Colon (tissue), 2 donors: ENCODE measurements around the gene ZNF862.

Source experiments
- FAIRE-seq: peaks from 2 replicates; lab custom pipeline; 2012; peaks lifted over from hg19 to GRCh38; lab: Jason Lieb, UNC
- donor health status: control.
- donor health status: control.

The ZNF862 gene

DNA sequence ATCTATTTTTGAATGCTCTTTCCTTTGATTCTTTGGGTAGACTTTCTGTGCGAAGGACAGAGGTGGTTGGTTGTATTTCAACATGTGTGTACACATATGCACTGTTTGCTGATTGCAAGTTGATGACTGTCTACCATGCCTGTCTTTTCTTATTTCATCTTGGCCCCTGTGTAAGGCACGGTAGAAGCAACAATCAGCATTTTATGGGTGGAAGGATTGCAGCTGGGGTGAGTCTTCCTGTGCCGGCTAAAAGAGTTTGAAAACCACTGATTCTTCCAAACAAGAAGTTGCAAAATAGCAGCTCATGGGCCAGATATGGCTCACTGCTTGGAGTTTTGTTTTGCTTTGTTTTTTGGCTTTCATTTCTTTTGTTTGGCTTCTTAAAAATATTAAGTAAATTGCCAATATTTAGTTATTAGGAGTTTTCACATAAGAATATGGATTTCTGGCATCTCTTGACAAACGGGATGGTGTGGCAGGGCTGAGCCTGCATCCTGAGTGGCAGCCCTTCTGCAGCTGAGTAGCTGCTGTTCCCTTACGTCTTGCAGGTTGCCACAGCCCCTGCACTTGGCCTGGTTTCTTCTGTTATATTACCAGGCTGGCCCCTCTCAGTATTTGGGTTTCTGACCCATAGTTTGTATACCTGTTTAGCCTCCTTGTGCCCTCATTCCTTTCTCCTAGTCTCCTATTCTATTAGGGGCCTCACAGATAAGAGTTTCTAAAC lies 7.2 kb downstream of the ZNF862 start:
- FAIRE-seq, result no peak

DNA sequence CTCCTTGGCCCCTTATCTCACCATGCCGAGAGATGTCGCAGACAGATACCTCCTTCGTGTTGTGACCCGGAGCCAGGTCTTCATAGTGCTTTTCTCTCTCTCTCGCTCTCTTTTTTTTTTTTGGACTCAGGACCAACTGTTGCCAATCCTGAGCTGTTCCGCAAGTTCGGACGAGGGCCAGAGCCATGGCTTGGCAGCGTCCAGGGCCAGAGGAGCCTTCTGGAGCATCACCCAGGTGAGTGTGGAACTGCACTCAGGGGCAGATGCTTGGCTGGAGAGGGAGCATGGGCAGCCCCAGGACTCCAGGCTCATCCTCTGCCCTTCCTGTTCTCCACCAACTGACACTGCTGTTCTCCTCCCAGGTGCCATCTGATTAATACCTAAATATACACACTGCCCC lies 7.8 kb downstream of the ZNF862 start:
- FAIRE-seq, result no peak

DNA sequence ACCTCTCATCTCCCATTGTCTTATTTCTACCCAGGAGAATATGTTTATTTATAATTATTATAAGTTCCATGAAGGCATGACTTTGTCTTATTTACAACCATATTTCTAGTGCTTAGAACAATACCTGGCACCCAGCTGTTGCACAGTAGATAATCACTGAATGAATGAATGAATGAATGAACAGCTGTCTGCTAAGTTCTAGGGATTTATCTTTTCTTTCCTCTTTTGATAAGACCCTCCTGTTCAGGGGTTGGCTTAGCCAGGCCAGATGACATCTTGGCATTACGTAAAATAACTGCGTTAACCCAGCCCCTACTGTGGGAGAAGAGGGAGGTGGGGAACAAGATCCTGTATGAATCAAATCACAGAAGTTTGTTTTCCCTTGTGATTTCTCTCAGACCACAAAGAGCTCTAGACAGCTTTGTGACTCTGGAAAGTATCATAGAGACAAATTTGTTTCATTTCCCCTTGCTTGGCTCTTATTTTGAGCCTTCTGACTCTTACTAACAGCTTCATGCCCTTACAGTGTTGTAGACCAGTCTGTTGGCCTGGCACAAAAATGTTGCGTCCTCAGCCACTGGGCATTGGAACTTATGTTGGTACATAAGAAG lies 8.4 kb downstream of the ZNF862 start:
- no peak for FAIRE-seq

DNA sequence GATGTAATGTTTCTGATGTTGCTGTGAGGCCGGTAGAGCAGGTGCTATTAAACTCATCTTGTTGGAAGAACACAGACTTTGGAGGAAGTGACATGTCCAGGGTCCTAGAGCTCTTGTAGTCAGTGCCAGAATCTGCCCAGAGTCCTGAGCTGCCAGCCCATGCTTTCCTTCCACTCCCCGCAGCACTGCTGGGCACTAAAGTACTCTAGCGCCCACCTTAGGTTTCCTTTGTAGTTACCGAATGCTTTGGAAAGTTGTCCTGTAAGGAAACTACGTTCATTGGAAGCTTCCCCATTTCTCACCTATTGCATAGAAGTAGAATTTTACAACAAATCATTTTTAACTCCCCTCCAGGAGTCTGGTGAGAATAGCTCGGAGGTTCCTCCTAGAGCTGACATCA lies 11.0 kb downstream of the ZNF862 start:
- FAIRE-seq, result no peak

DNA sequence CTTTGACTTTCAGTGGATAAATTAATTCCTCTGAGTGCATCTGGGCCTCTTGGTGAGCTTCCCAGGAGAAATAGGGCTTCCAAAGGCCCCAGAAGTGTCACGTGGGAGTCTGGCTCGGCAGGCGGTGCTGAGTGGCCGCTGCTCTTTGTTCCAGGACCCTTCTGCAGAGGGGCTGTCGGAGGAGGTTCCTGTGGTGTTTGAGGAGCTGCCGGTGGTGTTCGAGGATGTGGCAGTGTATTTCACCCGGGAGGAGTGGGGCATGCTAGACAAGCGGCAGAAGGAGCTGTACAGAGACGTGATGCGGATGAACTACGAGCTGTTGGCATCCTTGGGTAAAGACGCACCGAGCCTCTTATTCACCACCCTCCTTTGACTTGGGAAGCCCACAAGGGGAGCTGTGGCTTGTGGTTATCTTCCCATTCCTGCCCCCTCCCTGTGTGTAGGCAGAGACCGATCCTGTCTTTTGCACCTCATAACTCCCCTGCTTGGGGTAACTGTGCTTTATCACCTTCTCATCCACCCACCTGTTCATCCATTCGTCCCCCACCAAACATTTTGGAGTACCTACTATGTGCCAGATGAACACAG lies 11.9 kb downstream of the ZNF862 start:
- FAIRE-seq, result no peak

DNA sequence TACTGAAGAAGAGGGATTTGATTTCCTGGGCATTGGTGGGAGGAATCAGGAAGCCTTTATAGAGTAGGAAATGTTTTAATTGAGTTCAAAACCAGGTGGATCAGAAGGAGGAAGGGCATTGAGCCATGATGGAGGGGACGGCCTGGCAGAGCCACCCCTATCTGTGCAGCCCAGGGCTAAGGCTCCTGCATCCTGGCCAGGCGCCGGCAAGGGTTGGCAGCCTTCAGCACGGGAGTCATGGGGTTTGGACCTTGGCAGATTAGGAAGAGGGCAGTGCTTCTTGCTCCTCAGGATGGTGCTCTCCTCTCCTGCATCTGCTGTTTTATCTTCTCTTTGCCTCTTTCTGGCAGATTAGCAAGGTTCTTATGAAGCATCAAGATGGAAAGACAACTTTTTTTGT lies 12.5 kb downstream of the ZNF862 start:
- FAIRE-seq, result no peak

DNA sequence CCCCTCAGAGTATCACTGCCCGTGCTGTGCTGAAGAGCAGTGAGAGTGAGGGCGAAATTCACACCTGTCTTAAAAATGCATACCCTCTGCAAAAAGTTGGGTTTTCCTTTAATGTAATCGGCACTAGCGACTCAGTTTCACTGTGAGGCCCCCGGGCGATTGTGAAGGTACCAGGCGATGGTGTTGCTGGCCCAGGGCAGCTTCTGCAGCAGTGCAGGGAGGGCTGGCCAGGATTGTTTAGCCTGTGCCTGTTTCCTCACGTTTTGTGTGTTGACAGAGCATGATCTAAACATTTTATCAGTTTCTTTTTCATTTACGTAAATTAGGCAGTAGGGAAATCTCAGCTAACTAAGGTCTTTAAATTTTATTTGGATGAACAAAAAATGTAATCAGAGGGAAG lies 13.3 kb downstream of the ZNF862 start:
- no peak for FAIRE-seq

DNA sequence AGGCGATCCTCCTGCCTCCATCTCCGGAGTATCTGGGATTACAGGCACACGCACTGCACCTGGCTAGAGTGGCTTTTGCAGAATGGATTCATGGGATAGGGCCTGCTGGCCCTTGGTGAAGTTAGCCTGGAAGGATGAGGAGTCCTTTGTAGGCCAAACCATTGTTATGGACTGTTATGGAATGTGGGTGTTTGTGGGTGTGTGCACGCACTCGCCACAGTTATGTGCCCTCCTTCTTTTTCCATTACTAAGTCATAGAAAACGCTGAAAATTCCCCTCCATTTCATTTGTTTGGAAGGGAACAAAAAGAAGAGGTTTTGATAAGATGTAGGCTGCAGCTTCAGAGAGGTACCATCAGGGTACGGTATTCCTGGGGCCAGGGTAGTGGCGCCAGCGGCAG lies 15.0 kb downstream of the ZNF862 start:
- no peak for FAIRE-seq

DNA sequence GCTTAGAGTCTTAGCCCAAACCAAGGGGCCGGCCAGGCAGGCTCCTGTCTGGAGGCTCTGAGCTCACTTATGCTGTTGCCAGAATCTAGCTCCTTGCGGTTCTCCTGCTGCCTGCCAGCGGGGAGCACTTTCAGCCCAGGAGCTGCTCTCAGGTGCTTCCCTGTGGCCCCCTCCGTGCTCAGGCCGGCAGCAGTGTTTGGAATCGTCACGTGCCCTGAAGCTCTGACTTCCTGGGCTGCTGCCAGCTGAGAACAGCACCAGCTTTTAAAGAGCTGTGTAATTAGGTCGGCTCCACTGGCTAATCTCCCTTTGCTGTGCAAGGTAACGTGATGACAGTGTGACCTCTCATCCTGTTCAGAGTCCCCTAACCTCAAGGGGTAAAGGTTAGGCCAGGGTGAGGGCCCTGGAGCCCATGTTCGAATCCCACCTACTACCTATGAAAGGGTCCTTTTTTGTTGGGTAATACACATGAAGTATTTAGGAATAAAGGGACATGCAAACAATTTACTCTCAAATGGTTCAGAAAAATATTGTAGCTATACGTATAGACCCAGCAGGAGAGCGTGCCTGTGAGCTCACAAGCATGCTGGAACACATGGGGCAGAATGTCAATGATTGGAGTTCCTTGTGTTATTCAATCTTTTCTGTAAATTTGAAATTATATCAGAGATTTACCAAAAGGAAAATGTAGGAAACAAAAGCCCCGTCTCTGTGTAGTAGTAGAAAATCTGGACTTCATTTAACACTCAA lies 16.6 kb downstream of the ZNF862 start:
- no peak for FAIRE-seq

DNA sequence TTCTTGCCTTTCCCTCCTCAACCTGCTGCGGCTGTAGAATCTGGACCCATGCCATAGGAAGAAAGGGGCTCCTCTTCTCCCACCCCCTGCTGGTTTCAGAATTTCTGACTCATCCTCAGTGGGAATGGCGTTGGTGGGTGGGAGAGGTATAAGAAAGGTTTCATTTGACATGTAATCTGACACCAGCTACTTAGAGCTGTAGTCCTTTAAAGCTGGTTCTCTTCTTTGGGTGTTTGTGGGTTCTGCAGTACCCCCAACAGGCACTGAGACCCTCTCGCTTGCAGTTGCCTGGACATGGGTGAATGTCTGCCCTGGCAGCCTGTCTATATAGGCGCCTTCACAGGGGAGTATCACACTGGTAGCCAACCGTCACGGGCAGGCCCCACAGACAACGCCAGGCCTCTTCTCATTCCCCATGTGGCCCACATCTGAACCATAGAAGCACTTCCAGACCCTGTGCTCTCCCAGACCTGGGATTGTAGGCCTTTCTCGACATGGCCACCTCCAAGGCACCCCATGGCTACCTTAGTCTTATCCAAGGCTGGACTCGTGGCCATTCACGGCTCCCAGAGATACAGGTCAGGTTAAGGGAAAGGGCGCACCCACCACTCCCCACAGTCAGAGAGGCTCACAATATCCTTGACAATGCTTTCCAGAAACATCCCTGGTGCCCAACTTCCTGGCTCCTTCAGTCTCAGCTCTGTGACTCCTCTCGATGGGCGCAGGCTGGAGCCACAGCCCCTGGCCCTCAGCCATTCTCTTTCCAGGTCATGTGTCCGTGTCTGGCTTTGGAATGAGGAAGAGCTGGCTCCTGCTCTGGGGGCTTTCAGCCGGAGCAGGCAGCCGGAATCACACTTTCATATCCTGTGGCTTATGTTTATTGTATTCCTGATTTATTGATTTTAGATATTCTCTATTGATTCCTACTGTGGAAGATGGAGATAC lies 17.5 kb downstream of the ZNF862 start:
- no peak for FAIRE-seq

DNA sequence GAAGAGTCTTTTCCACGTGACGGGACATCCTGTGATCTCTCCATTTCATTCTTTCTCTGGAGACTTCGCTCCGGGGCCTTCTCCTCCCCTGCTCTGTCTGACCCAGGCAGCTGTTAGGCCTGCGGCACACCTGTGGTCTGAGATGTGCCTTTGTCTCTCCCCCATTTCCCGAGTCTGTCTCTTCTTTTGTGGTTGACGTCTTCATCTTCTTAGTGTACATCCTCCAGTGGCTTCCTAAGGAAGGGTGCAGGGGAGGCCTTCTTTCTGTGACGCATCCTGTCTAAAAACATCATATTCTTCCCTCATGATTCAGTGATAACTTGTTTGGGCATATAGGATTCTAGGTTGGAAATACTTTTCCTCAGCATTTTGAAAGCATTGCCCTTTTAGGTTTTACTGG lies 18.4 kb downstream of the ZNF862 start:
- no peak for FAIRE-seq

DNA sequence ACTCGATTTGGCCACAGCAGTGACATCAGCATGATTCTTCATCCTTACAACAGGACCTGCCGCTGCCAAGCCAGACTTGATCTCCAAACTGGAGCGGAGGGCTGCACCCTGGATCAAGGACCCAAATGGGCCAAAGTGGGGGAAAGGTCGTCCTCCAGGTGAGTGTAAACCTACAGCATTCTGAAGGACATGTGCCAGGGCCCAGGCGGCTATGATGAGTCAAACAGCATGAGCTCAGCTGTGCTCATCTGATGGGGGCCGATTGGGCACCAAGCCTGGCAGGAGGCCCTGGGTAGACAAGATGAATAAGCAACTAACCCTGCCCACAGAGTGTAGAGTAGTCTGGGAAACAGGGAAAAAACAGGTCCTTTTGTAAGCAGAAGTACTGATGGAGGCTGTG lies 21.2 kb downstream of the ZNF862 start:
- no peak for FAIRE-seq

DNA sequence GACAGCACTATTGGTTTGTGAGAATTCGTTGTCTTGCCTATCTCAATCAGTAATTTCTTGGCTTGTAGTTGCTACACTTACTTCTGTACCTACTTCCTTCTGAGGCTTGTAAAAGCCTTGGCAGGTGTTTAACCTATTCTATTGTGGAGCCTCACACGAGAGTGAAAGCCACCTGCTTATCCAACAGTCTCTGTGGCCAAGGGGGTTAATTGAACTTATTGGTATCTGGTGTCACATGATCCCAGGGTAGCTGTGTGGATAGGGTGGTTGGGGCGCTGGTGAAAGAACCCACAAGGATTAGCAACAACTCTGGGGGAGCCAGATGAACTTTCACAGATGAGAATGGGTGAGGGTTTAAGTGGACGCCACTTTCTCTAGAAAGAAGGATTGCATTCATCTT lies 21.7 kb downstream of the ZNF862 start:
- FAIRE-seq, result no peak

DNA sequence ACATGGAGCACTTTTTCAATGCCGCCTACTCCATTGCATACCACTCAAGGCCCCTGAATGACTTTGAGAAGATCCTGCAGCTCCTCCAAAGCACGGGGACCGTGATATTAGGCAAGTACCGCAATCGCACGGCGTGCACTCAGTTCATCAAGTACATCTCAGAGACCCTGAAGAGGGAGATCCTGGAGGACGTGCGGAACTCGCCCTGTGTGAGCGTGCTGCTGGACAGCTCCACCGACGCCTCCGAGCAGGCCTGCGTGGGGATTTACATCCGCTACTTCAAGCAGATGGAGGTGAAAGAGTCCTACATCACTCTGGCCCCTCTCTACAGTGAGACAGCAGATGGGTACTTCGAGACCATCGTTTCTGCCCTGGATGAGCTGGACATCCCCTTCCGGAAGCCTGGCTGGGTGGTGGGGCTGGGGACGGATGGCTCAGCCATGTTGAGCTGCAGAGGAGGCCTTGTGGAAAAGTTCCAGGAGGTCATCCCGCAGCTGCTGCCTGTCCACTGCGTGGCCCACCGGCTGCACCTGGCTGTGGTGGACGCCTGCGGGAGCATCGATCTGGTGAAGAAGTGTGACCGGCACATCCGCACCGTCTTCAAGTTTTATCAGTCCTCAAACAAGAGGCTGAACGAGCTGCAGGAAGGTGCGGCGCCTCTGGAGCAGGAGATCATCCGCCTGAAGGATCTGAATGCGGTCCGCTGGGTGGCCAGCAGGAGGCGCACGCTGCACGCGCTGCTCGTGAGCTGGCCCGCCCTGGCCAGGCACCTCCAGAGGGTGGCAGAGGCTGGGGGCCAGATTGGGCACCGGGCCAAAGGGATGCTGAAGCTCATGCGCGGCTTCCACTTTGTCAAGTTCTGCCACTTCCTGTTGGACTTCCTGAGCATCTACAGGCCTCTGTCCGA lies 22.9 kb downstream of the ZNF862 start:
- no peak for FAIRE-seq

DNA sequence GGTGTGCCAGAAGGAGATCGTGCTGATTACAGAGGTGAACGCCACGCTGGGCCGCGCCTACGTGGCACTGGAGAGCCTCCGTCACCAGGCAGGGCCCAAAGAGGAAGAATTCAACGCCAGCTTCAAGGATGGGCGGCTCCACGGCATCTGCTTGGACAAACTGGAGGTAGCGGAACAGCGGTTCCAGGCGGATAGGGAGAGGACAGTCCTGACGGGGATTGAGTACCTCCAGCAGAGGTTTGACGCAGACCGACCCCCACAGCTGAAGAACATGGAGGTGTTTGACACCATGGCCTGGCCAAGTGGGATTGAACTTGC lies 23.5 kb downstream of the ZNF862 start:
- FAIRE-seq, result no peak

DNA sequence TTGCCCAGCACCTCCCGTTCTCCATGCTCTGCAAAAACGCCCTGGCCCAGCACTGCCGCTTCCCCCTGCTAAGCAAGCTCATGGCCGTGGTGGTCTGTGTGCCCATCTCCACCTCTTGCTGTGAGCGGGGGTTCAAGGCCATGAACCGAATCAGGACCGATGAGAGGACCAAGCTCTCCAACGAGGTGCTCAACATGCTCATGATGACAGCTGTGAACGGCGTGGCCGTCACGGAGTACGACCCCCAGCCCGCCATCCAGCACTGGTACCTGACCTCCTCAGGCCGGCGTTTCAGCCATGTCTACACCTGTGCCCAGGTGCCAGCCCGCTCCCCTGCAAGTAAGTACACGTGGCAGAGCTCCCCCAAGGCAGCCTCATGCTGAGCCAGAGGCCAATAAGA lies 24.0 kb downstream of the ZNF862 start:
- FAIRE-seq, result no peak

DNA sequence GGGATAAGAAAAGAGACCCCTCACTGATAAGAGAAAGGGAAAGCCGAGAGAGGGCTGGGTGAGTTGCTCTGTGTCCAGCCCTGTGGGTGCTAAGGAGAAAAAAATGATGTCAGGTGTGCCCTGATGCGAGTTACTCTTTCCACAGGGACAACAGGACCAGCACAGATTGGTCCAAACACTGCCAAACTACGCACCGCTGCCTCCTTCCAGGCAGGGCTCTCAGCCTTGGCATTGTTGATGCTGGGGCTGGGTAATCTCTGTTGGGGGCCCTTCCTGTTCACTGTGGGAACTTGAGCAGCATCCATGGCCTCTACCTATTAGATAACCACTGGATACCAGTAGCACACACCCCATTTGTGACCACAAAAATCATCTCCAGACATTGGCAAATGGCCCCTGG lies 25.3 kb downstream of the ZNF862 start:
- FAIRE-seq, result no peak

DNA sequence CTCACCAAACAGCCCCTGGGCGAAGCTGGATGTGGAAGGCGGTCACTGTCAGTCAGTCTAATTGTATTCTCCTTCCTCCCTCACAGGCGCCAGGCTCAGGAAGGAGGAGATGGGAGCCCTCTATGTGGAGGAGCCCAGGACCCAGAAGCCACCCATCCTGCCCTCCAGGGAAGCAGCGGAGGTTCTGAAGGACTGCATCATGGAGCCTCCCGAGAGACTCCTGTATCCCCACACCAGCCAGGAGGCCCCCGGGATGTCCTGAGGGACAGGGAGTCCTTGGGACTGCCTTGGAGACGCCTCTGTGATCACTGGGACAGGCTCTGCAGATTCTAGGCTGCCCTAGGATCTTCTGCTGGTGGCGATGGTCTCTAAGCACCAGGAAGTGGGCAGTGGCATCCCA lies 25.8 kb downstream of the ZNF862 start:
- FAIRE-seq, result no peak

DNA sequence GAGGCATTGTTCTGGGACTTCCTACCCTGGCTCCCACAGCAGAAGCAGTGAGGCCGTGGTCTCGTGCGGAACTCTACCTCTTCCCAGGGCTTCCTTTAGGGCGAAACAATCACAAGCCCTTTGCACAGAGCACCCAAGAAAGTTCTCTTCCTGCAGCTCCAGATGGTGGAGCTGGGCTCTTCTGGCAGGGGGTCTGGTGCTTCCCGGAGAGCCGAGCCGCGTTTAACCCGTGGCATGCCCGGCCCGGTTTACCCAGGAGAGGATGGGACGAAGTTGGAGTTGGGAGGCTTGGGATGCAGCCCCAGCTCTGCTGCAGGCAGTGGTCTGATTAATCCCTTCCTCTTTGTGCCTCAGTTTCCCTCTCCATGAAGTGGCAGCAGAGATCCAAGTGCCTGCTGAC lies 26.6 kb downstream of the ZNF862 start:
- FAIRE-seq, result no peak

DNA sequence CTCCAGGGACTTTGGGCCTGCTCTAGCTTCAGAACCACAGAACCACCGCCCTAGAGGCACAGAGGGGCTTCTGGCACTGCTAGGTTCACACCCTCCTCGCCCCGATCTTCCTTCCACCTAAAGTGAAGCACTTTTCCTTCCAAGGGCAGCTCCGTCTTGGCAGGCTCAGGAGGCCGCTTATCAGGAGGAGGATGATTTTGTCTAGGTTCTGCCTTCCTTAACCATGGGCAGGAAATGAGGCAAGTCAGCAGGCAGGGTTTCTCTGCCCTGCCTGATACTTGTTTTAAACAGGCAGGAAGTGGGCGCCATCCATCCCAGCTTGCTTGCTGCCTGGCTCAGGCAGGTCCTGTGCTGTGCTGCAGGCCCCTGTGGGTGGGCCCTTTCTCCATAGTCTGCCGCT lies 27.3 kb downstream of the ZNF862 start:
- FAIRE-seq, result no peak

DNA sequence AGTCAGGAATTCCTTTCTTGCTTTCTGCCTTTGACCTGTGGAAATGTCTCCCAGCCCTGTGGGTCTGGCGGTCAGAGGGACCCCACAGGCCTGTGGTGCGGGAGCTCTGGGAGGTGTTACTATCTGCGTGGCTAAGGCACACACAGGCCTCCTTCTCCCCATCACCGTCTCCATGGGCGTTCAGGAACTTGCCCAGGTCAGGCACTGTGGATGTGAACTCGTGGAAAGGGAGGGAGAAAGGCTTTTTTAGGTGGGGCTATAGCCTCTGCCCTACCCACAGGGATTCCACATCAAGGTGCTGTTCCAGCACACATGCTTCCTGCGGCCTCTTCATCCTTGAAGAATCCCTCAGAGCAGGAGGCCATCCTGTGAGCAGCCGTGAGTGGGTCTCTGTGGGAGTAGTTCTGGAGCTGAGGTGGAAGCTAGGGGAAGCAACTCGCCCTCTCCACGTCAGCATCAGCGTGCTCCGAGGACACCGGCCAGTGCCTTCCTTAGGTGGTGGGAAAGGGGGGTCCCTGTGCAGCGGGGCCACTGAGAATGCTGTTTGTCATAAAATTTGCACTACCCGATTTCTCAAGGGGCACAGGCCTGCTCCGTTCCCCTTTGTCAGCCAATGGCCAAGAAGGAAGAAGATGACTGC lies 28.1 kb downstream of the ZNF862 start:
- FAIRE-seq, result no peak
